LoVo (cell line): ENCODE measurements around the gene SELE.
"Not testable (repeated sequence)": the region's sequence is repeated elsewhere in the genome, so short reads cannot be mapped to it uniquely, and the experiment has no call there.

ENCODE experiments used
- DNase-seq: peaks from one replicate; pipeline ENCODE4 v3.0.0-alpha.2; 2016; ENCODE audit warnings: low spot score

Gene SELE

DNA sequence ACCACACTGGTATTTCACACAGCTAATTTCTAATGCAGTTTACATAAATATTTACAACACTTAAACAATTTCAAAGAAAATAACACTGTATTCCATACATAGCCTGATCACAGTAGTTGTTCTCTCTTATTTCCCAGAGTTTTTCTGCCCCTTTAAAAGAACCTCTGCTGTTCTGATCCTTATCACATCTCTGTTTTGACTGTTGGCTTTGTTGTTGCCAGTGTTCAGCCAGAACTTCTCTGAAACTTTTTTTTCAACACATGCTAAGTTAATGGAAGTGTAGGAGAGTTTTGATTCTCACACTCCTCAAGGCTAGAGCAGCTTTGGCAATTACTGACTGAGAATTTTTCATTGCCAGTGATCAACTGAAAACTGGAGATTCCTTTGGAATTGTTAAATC is 11.1 kb downstream of the SELE start:
- no peak for DNase-seq

DNA sequence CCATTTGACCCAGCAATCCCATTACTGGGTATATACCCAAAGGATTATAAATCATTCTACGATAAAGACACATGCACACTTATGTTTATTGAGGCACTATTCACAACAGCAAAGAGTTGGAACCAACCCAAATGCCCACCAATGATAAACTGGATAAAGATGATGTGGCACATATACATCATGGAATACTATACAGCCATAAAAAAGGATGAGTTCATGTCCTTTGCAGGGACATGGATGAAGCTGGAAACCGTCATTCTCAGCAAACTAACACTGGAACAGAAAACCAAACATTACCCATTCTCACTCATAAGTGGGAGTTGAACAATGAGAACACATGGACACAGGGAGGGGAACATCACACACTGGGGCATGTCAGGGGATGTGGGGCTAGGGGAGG is 18.8 kb downstream of the SELE start:
- DNase-seq, result not testable (repeated sequence)

DNA sequence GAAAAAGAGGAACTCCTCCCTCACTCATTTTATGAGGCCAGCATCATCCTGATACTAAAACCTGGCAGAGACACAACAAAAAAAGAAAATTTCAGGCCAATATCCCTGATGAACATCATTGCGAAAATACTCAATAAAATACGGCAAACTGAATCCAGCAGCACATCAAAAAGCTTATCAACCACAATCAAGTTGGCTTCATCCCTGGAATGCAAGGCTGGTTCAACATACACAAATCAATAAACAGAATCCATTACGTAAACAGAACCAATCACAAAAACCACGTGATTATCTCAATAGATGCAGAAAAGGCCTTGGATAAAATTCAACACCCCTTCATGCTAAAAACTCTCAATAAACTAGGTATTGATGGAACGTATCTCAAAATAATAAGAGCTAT is 20.8 kb downstream of the SELE start:
- DNase-seq, result not testable (repeated sequence)

DNA sequence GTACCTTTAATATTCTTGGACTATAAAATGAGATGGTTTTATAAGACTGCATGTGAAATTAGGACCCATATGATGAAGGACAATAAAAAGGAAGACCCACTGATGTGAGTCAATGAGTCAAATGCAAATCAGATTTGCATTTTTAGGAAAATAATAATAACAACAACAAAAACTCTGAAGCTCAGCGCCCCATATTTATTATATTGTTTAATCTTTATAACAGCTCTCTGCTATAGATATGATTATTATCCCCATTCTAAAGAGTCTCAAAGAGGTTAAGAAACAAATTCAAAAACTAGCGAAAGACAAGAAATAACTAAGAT is 21.6 kb downstream of the SELE start:
- no peak for DNase-seq

DNA sequence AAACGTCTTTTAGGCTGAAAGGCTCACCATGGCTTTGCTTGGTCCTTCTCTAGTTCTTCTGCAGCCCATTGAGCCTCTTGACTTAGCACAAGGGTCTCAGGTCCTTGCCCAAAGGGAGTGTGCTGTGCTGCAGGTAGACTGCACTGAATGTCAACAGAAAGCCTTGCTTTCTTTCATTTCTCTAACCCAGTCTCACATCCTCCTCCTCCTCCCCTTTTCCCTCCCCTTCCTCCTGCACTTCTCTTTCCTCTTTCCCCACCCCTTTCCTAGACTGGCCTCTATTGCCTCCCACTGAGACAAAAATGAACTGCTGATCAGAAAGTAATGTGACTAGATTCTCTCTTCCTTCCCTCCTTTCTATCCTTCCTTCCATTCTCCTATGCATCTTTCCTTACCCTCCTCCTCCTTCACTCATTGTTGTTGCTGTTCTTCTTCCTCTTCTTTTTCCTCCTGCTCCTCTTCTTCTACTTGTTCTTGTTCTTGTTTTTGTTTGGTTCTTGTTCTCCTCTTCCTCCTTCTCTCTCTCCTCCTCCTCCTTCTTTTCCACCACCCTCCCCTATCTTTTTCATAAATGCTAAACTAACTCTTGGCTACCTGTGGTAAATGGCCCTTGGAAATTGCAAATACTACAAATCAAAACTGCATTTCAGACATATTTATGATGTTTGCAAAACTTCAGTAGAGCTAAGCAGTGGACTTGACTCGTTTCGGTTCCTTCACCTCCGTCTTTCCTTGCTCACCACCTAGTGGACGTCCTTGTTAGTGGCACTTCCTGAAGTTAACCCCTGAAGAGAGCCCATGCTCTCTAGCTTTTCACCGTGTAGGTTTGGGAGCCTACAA is 22.2 kb downstream of the SELE start, which contains the start of gene SELL:
SELL (minus strand) TSS at position 152 of the 840 bp plus-strand sequence; CDS start at position 30, 122 bp downstream.
- DNase-seq, result peak; percentile 67

DNA sequence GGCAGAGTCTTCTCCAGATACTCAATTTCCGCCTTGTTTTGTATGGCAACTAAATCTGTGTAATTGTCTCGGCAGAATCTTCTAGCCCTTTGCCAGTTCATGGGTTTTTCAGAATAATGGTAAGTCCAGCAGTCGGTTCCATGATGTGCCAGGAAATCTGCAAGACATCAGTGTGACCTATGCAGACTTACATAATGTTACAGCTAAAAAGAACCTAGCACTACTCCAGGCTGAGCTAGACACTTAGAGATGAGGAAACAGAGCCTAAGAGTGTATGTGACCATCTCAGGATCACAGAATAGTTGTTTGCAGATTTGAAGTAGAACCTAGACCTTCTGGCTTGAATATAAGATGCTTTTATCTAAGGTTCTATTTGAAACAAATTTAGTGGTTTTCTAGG is 25.2 kb downstream of the SELE start:
- DNase-seq, result no peak

DNA sequence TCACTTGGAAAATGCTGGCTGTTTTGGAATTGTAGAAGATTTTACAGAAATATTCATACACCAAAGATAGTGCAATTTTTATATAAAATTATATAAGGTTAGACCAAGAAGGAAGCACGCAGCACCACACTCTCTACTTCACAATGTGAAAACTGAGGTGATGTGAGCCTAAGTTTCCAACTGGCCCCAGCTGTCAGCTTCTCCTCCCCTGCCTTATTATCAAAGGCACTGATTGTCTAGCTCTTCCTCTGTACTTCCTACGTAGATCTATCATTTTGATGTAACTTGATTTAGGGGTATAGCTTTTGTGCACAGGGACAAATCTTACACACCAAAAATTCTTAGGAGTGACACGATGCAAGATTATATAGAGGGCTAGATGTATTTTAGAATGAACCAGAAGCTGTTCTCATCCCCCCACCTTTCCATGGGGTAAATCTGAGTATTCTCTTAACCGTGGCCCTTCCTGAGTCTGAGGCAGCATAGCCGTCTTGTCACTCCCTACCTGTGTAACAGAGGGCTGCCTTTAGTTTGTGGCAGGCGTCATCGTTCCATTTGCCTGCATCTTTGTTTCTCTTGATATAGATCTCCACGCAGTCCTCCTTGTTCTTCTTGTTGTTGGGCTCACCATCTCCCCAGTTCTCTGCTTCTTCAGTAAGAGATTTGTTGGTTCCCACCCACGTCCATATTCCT is 25.8 kb downstream of the SELE start:
- DNase-seq, result no peak

DNA sequence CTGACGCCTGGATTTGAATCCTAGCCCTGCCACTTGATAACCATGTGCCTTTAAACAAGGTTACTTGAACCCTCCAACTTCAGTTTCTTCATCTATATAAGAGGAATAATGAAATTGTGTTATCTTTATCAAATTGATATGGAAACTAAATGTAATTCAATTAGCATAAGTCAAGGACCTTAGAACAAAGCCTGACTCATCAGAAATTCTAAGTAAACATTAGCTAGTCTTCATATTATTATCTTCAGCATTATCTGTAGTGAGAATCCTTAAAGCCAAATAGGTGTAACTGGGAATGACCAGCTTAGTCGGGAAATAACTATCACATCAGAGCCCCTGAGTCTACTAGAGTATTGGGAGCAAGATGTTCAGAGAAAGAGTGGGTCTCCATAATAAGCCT is 29.1 kb downstream of the SELE start:
- DNase-seq, result no peak

DNA sequence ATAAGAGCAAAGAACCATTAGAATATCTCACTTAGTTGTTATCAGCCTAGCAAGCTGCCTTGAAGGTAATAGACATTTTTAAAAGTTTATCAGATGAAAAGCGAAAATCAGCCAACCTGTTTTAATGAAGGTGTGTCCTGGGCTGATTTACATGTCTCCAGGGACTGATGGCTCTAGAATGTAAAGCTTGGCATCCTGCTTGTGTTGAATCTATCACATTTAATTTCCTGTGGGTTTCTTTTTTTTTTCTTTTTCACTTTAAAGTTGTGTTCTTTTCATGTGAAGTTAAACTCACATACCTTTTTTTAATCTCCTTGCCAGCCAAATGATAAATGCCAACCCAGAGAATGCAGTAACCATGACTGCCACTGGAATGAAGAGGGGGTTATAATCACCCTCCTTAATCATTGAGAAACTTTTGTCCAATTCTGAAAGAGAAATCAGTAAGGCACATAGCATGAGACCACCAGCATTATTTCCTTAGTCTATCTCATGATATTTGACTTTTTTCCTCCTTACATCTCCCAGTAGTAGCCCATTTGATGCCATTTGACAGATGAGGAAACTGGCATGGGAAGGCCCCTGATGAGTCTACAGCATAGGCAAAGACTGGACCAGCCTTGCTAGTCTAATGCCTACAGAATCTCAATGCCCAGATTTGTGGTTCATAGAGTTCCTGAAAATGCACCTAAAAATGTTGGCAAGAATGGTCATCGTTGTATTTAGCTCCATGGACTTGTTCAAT is 32.4 kb downstream of the SELE start:
- no peak for DNase-seq

DNA sequence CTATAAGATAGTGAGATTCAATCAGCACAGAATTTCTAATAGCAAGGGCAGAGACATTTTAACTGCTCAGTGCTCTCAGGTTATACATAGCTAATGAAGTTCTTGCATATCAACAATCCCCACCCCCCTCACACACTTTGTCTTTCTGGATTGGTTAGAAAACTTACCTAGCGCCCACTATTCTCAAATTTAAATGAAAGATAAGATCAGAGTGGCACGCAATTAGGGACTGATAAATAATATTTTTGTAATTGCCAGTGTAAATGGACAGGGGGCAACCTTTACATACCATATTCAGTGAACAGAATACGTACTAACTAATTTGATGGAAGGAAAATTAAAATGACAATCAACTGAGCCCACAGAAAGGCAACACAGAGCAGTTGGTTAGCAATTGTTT is 34.2 kb downstream of the SELE start:
- DNase-seq, result no peak

DNA sequence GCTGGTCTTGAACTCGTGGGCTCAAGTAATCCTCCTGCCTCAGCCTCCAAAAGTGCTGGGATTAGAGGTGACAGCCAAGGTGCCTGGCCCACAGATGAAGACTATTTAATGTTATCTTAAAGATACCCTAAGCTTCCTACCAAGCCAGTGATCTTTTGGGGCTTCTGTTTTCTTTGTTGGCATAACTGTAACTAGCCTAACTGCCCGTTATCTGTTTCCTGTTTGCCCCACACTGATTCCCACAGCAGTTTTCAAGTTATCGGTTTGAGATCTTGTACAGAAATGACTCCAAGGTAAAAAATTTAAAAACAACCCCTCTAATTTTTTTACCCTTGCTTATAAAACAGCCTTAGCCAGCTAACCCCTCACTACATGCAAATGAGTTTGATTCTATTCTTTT is 34.9 kb downstream of the SELE start:
- no peak for DNase-seq

DNA sequence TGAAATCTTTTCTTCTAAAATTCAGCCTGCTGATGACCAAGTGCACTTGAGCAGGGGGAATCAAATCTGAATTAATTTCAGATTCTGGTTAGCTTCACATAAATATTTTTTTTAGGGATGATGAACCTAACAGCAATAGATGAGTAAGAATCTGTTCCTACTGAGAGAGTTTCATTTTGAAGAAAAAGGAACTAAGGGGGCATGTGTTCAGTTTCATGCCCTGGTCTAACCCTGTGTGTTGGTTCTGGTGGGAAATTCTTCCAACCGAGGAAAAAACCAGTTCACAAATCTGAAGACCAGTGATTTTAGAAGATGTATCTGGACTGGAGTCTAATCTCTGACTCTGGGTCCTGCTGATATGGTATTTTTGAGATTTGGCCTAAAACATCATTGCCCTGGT is 36.1 kb downstream of the SELE start:
- no peak for DNase-seq

DNA sequence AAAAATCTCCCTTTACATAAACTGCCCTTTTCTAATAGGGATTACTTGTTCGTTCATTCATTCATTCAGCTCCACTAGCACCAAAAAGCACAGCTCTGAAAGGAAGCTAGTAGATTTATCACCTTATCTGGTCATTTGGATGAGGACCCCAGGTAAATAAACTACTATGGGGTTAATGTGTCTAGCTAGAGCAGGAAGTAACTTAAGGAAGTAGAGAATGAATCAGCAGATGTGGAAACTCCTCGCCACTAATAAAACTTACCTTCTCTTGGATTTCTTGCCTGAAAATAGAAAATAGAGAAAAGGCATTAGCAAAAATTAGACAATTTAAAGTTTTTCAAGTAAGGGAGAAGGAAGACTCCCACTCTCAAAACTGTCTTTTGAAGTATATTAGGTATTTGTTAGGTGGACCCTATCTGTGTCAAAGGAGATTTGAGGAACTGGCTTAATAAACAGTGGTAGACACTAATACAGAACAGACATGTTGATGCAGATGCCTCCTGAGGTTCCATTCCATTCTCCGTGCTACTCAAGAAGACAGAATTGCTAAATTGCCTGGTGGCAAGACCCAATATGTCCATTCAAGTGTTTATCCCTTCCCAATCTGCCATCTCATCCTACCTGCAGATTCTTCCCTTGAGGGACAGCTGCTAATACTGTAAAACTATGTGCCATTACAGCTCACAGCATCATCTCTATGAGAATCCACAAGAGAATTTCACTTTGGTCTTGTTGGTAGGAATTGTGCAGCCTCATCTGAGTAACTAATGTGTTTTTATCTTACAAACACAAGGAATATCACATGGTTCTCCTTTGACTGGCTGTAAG is 37.4 kb downstream of the SELE start:
- DNase-seq, result no peak

DNA sequence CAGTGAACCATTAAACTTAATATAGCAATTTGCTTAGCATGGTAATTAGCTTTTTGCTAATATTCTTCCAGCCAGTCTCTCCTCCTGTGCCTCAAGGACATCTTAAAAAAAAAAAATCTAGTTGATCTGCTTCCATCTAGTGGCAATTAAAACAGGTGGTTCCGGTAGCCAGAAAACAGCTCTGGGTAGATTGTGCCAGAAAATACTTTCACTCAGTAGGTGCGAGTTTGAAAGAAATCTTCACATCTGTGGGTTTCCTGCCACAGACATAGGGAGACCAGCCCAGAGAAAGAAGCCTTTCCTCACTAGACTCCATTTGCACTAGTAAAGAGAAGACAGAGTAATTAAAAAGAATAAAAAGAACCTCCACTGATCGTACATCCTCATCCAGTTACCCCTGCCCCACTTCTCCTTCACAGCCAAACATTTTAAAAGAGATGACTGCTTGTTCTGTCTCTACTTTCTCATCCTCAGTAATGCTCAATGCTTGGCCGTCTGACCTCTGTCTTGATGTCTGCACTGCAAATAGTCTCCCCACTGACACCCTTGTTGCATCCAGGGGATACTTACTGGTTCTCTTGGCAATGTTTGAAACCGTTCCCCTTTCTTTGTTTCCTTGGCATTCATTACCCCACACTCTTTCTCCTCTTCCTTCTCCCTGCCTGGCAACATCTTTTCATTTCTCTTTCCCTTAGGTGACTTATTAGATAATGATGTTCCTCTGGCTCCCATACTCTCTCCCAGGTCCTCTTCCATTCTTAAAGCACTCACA is 39.4 kb downstream of the SELE start:
- no peak for DNase-seq

DNA sequence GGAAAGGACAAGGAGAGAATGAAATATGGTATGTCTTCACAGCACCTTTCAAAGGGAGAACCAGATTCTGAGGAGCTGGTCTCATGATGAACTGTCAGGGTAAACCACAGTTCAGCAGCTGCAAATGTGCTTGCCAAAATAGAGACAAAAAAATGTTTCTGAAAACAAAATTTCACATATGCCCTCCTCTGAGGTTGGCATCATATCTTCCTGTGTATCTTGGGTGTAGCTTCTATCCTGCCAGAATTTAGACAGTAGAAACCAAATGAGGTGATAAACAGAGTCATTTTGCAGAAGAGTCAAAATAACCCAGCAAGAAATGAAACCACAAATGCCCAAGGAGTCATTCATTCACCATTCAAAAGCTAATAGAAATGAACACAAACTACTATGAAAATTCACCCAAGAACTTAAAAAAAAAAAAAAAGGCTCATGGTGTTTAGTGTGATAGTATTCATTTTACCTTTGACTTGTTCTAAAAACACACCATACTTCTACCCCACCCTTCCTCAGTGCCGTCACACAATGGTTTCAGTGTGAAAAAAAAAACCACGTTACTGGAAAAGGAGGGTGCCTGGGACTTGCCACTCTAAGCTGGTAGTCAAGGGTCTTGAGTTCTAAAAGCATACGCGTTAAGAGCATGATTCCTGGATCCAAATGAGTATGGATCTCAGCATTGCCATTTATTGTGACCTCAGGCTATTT is 41.0 kb downstream of the SELE start:
- no peak for DNase-seq

DNA sequence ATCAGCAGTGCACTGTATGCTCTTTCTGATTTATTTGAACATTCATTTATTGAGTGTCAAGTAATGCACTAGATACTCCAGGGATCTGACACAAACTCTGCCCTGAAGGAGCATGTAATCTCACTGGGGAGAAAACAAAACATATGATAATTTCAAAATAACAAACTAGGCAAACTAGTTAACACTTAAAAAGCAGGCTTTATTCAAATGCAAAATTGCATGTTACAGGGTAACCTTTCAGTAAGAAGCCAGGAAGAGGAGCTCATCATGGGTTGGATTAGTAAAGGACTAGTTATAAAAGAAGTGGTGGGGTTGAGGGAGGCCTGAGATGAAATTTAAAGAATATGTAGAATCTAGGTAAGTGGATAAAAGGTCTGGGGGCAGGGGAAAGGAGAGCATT is 43.4 kb downstream of the SELE start:
- DNase-seq, result no peak

DNA sequence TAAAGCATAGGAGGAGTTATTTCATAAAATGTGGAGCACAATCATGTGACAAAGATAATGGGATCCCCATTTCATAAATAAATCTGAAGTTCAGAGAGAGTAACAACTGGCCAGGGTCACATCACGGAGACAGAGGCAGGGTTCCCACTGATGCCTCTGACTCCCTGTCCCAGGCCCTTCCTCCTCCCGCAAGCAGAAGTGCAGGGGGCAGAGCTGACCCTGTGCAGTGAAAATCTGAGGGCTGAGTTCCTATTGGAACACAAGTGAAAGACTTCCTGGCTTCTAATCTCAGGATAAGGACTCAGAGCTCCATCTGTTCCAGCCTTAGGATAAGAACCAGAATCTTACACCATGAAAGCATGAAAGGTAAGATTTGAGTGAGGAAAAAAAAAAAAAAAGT is 44.5 kb downstream of the SELE start:
- no peak for DNase-seq

DNA sequence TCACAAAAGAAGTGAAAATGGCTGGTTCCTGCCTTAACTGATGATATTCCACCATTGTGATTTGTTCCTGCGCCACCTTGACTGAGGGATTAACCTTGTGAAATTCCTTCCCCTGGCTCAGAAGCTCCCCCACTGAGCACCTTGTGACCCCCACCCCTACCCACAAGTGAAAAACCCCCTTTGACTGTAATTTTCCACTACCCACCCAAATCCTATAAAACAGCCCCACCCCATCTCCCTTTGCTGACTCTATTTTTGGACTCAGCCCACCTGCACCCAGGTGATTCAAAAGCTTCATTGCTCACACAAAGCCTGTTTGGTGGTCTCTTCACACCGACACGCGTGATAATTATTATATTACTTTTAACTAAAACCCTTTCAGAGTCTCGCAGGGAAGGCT is 45.5 kb downstream of the SELE start:
- not testable (repeated sequence) for DNase-seq

DNA sequence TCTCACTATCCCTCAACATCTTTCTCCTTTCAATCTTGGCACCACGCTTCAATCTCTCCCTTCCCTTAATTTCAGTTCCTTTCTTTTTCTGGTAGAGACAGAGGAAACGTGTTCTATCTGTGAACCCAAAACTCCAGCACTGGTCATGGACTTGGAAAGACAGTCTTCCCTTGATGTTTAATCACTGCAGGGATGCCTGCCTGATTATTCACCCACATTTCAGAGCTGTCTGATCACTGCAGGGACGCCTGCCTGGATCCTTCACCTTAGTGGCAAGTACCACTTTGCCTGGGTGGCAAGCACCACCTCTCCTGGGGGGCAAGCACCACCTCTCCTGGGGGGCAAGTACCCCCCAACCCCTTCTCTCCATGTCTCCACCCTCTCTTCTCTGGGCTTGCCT is 50.2 kb downstream of the SELE start:
- no peak for DNase-seq

DNA sequence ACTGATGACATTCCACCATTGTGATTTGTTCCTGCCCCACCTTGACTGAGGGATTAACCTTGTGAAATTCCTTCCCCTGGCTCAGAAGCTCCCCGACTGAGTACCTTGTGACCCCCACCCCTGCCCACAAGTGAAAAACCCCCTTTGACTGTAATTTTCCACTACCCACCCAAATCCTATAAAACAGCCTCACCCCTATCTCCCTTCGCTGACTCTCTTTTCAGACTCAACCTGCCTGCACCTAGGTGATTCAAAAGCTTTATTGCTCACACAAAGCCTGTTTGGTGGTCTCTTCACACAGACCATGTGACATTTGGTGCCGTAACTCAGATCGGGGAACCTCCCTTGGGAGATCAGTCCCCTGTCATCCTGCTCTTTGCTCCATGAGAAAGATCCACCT is 50.7 kb downstream of the SELE start:
- not testable (repeated sequence) for DNase-seq

DNA sequence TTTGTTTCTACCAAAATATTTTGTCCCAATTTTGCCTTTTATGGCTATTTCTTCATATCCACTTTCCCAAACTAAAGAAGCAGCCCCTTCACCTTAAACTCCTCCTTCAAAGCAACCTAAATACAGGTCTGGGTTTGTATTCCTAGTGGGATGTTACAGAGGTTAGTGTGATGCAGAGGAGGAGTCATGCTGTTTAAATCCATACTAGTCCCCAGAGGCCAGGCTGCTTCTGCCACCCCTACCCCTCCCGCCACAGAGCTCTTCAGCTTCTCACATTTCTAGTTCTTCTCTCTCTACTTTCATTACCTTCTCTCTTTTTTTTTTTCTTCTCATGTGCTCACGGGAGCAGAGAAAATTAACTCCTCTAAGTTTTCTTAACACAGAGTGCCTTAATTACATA is 51.8 kb downstream of the SELE start:
- DNase-seq, result no peak
